ENCODE measurements around the gene KCNT1. TPM values are rescaled to one million over a fixed set of nuclear protein-coding genes. Genes with fewer than 3 reads are reported as not detected.

KCNT1 gene
- total and polyA plus RNA-seq, 10 of the 15 experiments (the other 5 are each of a cell fraction or from before 2014, with no cell fraction given): not detected

- 44% methylated on average over 23 of the region's 25 CpGs for WGBS (ENCODE audit: insufficient coverage, insufficient replicate concordance, low lambda C conversion rate, missing lambda C conversion rate)
- DNase-seq (ENCODE audit: low read depth, low spot score) (no peak), ATAC-seq (no peak), FAIRE-seq (no peak)
- no peak overlapping the region for H2AFZ ChIP-seq (ENCODE audit: control insufficient read depth, low read depth, low read length)
- H3K36me3 ChIP-seq (ENCODE audit: control insufficient read depth in 2 of 2, insufficient read depth in 2 of 2, low read length in 1 of 2): no peaks in the 10 kb centered on the region
- no TSS peak for BruUV-seq (replicated peaks)
- H3K27ac ChIP-seq (ENCODE audit: control insufficient read depth, insufficient read depth): no peak overlapping the region
- ChIA-PET RAD21 (ENCODE audit: unreplicated experiment) (no interaction called here), SMC1A (ENCODE audit: uncharacterized antibody, unreplicated experiment) (no interaction called here), CTCF (no interaction called here), POLR2A (no interaction called here)
- H3K4me2 ChIP-seq (ENCODE audit: control insufficient read depth, insufficient read depth): no peak overlapping the region
- in situ Hi-C loops (cut with MboI): no loop called here
- H3K27me3 ChIP-seq (replicated peaks in 1 of 2; ENCODE audit: control insufficient read depth in 2 of 2, insufficient read depth in 2 of 2, low read length in 1 of 2): no peaks in the 10 kb centered on the region
- TF ChIP-seq EGR1 (IDR thresholded peaks at IDR 0.05; ENCODE audit: borderline replicate concordance in 1 of 2, low read depth in 2 of 2, low read length in 2 of 2) (no peak), ZNF622 (IDR thresholded peaks at IDR 0.05) (no peak), CBFB (IDR thresholded peaks at IDR 0.05; ENCODE audit: low read depth) (no peak), WRNIP1 (IDR thresholded peaks at IDR 0.05; ENCODE audit: borderline replicate concordance, low read depth, low read length) (no peak), BCL3 (IDR thresholded peaks at IDR 0.05; ENCODE audit: borderline replicate concordance, insufficient read depth, low read depth, low read length, poor library complexity, severe bottlenecking) (no peak), TCF7 (IDR thresholded peaks at IDR 0.05; ENCODE audit: borderline replicate concordance) (no peak), JUNB (IDR thresholded peaks at IDR 0.05) (no peak), RAD21 (IDR thresholded peaks at IDR 0.05; ENCODE audit: insufficient read depth, low read depth, low read length) (no peak)
- no peak overlapping the region for H3K4me3 ChIP-seq
- H3K9ac ChIP-seq (ENCODE audit: control insufficient read depth, insufficient read depth, low read length): no peak overlapping the region
- no peaks in the 10 kb centered on the region for H4K20me1 ChIP-seq (ENCODE audit: control insufficient read depth, insufficient read depth)
- H3K79me2 ChIP-seq (ENCODE audit: control insufficient read depth, insufficient read depth, low read length): no peaks in the 10 kb centered on the region
- H3K9me3 ChIP-seq (replicated peaks; ENCODE audit: control insufficient read depth, insufficient read depth, low read length): no peaks in the 10 kb centered on the region
- intact Hi-C loops (cut with micrococcal nuclease; ENCODE audit: unreplicated experiment): no loop called here
- H3K4me1 ChIP-seq (ENCODE audit: control insufficient read depth, insufficient read depth, low read length): no peaks in the 10 kb centered on the region
Observed at GRCh38 chr9:135776893-135777622, 75.1 kb downstream of the KCNT1 start.

All from GM12878 (cell line).